OCI-LY3 (cell line): ENCODE data around the gene CRYGC.

Experiments
- EZH2phosphoT487 ChIP-seq: fragments of 200-600 bp; shearing (Covaris generic); IDR thresholded peaks from 2 replicates; pipeline ENCODE4 v1.6.1; 2018; ENCODE audit warnings: antibody characterized with exemption, mixed run types, low read depth
- TF ChIP-seq, protein P1 (sequence below): fragments of 200-600, 300-600 bp; sonication (generic); IDR thresholded peaks from 2 replicates; pipeline ENCODE4 v1.5.1; 2014; ENCODE audit warnings: antibody characterized with exemption, low read length, low read depth

DNA sequence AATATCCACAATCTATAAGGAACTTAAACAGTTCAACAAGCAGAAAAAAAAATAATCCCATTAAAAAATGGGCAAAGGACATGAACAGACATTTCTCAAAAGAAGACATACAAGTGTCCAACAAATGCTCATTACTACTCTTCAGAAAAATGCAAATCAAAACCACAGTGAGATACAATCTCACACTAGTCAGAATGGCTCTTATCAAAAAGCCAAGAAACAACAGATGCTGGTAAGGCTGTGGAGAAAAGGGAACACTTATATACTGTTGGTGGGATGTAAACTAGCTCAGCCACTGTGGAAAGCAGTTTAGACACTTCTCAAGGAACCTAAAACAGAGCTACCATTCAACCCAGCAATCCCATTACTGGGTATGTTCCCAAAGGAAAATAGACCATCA is 23.5 kb upstream of the CRYGC start:
- TF ChIP-seq, protein P1, sequence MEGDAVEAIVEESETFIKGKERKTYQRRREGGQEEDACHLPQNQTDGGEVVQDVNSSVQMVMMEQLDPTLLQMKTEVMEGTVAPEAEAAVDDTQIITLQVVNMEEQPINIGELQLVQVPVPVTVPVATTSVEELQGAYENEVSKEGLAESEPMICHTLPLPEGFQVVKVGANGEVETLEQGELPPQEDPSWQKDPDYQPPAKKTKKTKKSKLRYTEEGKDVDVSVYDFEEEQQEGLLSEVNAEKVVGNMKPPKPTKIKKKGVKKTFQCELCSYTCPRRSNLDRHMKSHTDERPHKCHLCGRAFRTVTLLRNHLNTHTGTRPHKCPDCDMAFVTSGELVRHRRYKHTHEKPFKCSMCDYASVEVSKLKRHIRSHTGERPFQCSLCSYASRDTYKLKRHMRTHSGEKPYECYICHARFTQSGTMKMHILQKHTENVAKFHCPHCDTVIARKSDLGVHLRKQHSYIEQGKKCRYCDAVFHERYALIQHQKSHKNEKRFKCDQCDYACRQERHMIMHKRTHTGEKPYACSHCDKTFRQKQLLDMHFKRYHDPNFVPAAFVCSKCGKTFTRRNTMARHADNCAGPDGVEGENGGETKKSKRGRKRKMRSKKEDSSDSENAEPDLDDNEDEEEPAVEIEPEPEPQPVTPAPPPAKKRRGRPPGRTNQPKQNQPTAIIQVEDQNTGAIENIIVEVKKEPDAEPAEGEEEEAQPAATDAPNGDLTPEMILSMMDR, result no peak
- no peak for TF ChIP-seq EZH2phosphoT487
